Nephron (organoid): Measurements from ENCODE around the gene JARID2.

Experiments used
- H3K27ac Mint-ChIP-seq, 3 experiments: 2 replicates each; pipeline ENCODE4 v1.8.0; 2020; ENCODE audit warnings: mixed read lengths in 3 of 3, mild to moderate bottlenecking in 2 of 3, moderate library complexity in 1 of 3
- H3K27me3 Mint-ChIP-seq: 2 replicates; pipeline ENCODE4 v1.8.0; 2021; ENCODE audit warnings: low read depth, mild to moderate bottlenecking, moderate library complexity, mixed read lengths
- H3K36me3 Mint-ChIP-seq: 2 replicates; pipeline ENCODE4 v1.8.0; 2020; ENCODE audit warnings: low read depth, mixed read lengths
- H3K4me1 Mint-ChIP-seq: 2 replicates; pipeline ENCODE4 v1.8.0; 2020; ENCODE audit warnings: mixed read lengths
- H3K4me3 Mint-ChIP-seq, 3 experiments: 2 replicates each; pipeline ENCODE4 v1.8.0; 2020; ENCODE audit warnings: mild to moderate bottlenecking in 3 of 3, mixed read lengths in 3 of 3, moderate library complexity in 2 of 3
- H3K9me3 Mint-ChIP-seq: 2 replicates; pipeline ENCODE4 v1.8.0; 2020; ENCODE audit warnings: mixed read lengths
- TF ChIP-seq, protein P1 (sequence below), 3 experiments: fragments of 200-600 bp; sonication (generic); IDR thresholded peaks; one replicate each; pipeline ENCODE4 v1.5.0; 2021; ENCODE audit warnings: antibody characterized with exemption in 3 of 3; ENCODE audit not compliant: unreplicated experiment in 3 of 3

Gene JARID2

DNA sequence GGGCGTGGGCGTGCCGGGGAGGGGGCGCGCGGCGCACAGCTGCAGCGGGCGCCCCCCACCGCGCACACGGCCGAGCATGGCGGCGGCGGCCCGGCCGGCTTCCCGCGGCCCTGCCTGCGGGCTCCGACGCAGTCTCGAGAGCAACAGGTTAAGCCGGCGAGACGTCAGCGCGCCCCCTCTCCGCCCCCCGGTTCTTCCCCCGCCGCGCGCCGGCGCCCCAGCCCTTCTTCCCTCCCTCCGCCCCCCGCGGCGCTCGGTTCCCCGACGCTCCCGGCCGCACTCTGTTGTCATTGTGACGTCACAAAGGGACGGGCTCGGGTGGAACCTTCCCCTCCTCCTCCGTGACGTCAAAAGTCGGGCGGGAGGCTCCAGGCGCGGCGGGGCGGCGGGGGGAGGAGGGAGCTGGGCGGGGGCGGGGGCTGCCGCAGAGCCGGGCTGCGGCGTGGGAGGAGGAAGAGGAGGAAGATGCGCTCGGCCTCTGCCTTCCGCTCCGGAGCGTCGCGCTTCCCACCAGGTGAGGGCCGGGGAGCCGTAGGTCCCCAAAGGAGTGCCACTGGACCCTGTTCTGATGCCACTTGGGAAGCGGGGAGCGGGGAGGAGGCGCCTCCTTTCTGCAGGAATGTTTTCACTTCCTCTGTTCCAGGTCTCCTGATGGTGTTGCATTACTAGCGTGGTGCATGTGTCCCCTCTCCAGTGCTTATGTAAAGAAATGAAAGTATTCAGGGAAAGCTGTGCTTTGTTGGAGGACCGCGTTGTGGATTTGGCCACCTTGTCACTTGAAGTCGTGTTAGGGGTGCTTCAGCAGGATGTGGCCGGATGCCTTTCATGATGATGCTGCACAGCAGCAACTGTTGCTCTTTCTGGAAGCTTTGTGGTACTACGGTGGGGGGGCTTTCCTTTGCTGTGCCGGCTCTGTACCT is 2.8 kb downstream of the JARID2 start:
- TF ChIP-seq, protein P1, sequence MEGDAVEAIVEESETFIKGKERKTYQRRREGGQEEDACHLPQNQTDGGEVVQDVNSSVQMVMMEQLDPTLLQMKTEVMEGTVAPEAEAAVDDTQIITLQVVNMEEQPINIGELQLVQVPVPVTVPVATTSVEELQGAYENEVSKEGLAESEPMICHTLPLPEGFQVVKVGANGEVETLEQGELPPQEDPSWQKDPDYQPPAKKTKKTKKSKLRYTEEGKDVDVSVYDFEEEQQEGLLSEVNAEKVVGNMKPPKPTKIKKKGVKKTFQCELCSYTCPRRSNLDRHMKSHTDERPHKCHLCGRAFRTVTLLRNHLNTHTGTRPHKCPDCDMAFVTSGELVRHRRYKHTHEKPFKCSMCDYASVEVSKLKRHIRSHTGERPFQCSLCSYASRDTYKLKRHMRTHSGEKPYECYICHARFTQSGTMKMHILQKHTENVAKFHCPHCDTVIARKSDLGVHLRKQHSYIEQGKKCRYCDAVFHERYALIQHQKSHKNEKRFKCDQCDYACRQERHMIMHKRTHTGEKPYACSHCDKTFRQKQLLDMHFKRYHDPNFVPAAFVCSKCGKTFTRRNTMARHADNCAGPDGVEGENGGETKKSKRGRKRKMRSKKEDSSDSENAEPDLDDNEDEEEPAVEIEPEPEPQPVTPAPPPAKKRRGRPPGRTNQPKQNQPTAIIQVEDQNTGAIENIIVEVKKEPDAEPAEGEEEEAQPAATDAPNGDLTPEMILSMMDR (IDR thresholded peaks at IDR 0.05; ENCODE audit: unreplicated experiment in 3 of 3), result peak in 1 of 3 experiments; percentile 34
- Mint-ChIP-seq H3K27ac (peak overlapping the region; percentile 87 to 96 (median 94)), H3K4me3 (peak overlapping the region; percentile 88 to 95 (median 93))

DNA sequence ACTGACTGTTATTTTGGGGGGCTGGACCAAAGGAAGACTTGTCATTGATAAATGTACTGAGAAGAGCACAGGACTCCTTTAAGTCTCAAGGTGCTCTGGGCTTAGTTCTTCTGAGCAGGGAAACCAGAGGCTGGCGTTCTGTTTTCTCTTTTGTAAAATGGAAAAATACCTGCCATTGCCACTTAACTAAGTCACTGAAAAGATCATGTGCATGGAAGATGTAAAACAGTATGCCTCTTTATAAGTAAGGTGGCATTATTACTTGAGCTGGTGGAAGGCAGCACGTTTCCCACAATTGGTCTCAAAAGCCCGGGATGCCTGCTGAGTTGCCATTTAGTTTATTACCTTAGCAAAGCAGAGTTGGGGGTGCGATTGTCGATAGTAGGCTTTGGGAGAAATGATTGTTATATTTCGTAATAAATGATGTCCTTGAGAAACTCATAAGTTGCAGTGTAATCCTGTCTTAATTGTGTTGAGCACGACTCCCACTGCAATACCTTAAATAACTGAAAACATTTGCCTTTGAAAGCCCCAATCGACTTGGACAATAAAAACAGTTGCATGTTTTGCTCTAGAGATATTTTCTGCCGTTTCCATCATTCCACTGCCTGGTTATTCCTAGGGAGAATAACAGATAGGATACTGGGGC is 3.6 kb downstream of the JARID2 start:
- Mint-ChIP-seq H3K9me3 (no peaks in the 10 kb centered on the region), H3K36me3 (peaks cover 10% of the 10 kb centered on the region), H3K4me1 (peaks cover 47% of the 10 kb centered on the region), H3K27me3 (no peaks in the 10 kb centered on the region), H3K4me3 (peak overlapping the region; percentile 88 to 95 (median 93)), H3K27ac (peak overlapping the region; percentile 87 to 96 (median 94))
- TF ChIP-seq, protein P1 (IDR thresholded peaks at IDR 0.05; ENCODE audit: unreplicated experiment in 3 of 3), result no peak

More for the DNA sequence above, 2.8 kb downstream of the JARID2 start:
- Mint-ChIP-seq H3K36me3 (peaks cover 2% of the 10 kb centered on the region), H3K27me3 (no peaks in the 10 kb centered on the region), H3K9me3 (no peaks in the 10 kb centered on the region), H3K4me1 (peaks cover 39% of the 10 kb centered on the region)

DNA sequence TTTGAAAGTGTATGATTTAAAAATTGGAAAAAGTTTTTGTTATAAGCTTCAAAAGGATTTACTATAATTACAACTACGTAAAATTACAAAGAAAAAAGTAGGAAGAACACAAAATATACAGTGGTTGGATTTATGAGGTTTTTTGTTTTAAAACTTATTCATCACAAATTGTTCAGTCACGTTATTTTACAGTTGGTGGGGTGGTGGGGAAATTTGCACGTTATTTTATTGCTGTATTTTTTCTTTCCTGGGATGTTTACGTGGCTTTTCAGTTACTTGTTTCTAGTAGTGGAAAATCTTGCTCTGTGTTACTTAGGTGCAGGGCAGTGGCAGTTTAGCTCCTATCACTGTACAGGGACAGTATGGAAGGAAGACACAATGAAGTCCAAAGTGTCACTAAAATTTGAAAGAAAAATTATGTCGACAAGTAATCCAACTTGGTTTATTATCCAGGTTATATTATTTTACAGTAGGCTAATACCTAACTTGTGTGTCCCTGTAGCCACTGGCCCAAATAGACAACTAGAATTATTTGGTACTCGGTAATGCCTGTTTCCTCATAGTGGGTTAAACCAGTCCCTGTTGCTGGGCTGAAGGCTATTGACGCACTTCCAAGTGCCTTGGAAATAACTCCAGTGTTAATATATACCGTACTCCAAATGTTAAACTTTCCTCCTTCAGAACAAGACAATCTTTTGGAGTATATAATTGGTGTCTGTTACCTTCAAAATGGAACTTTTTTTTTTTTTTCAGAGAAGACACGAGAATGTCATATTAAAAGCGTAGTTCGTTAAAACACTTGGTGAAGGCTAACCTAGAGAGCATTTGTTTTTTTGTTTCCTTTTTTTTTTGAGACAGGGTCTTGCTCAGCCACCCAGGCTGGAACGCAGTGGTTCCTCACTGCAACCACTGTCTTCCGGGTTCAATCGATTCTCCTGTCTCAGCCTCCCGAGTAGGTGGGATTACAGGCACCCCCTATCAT is 4.6 kb downstream of the JARID2 start:
- Mint-ChIP-seq H3K4me1 (peaks cover 55% of the 10 kb centered on the region), H3K27ac (peak overlapping the region; percentile 87 to 96 (median 94)), H3K4me3 (peak overlapping the region; percentile 88 to 95 (median 93)), H3K9me3 (no peaks in the 10 kb centered on the region), H3K27me3 (no peaks in the 10 kb centered on the region), H3K36me3 (peaks cover 12% of the 10 kb centered on the region)
- TF ChIP-seq, protein P1 (IDR thresholded peaks at IDR 0.05; ENCODE audit: unreplicated experiment in 3 of 3), result no peak

DNA sequence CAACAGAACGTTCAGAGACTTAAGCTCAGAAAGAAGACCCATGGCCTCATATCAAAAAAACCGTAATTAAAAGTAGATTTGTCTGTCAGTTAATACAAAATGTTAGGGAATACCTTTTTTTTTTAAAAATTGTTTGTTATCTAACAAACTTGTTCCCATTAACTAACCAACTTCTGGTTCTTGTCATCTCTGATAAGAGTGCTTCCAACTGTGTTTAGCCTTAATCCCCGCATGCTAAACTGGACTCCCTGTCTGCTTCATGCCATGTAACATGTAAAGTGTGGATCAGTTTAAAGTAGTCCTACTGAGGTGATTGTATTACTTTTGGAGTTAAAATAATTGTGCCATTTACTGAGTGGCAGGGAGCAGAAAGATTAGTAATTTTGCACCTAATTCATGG is 6.3 kb downstream of the JARID2 start:
- no peaks in the 10 kb centered on the region for H3K27me3 Mint-ChIP-seq
- H3K4me3 Mint-ChIP-seq, result peak overlapping the region in 1 of 3 experiments; percentile 23
- TF ChIP-seq, protein P1 (IDR thresholded peaks at IDR 0.05; ENCODE audit: unreplicated experiment in 3 of 3), result no peak
- peaks cover 14% of the 10 kb centered on the region for H3K36me3 Mint-ChIP-seq
- peak overlapping the region in 2 of 3 experiments; percentile 34 to 48 for H3K27ac Mint-ChIP-seq
- H3K4me1 Mint-ChIP-seq, result peaks cover 72% of the 10 kb centered on the region
- H3K9me3 Mint-ChIP-seq, result no peaks in the 10 kb centered on the region

DNA sequence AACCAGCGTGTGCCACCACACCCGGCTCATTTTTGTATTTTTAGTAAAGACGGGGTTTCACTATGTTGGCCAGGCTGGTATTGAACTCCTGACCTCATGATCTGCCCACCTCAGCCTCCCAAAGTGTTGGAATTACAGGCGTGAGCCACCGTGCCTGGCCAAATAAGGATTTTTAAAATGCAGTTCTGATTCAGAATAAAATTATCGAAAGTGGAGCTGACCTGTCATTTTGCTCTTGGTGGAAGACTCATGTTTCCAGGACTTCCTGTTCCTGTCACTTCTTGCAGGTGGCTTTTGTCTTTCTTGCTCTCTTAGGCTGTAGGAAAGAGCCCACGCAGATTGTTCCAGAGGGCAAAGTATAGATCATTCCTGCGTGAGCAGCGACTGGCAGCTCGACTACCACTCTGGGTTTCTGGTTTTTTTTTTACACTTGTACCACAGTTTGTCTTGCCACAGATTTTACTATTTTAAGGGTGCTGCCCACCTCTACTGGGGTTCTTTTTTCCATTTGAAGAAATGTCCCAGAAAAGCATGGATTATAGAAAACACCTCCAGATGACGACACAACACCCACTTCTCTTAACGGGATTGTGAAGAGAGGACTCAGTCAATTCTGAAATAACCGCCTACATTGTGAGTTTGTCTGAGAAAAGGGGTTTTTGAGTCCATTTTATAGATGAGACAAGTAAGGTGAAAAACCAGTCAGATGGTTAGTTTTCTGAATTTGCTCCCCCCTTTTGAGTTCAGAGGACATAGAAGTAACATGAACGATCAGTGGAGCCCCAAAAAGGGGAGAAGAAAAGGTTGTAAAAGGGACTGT is 7.5 kb downstream of the JARID2 start:
- H3K9me3 Mint-ChIP-seq, result no peaks in the 10 kb centered on the region
- peaks cover 14% of the 10 kb centered on the region for H3K36me3 Mint-ChIP-seq
- H3K27ac Mint-ChIP-seq, result peak overlapping the region in 1 of 3 experiments; percentile 24
- no peak overlapping the region for H3K4me3 Mint-ChIP-seq
- TF ChIP-seq, protein P1 (IDR thresholded peaks at IDR 0.05; ENCODE audit: unreplicated experiment in 3 of 3), result no peak
- H3K27me3 Mint-ChIP-seq, result no peaks in the 10 kb centered on the region
- peaks cover 84% of the 10 kb centered on the region for H3K4me1 Mint-ChIP-seq
